H1 (cell line): ENCODE results near the gene DUOXA2. TPM values are rescaled to one million over a fixed set of nuclear protein-coding genes. Genes with fewer than 3 reads are reported as not detected.
A peak's percentile ranks its signal among the peaks of the same experiment; 100 is the strongest.

Experiments used
- CTCF ChIA-PET: fragments of 300-600 bp; sonication (Branson Sonifier 250); formaldehyde crosslinking; loops from one replicate; lab custom pipeline; 2021; ENCODE audit not compliant: partially characterized antibody; lab: Charles Lee
- POLR2A ChIA-PET: fragments of 300-600 bp; sonication (Branson Sonifier 250); formaldehyde crosslinking; loops from one replicate; lab custom pipeline; 2021; ENCODE audit warnings: inconsistent platforms; ENCODE audit not compliant: partially characterized antibody; lab: Charles Lee
- DNase-seq, 2 experiments: peaks; one replicate each; pipeline versions ENCODE4 v3.0.0 to v3.0.0-alpha.2; 2010 to 2022; ENCODE audit warnings: low spot score in 2 of 2, low read depth in 1 of 2, mixed read lengths in 1 of 2
- FAIRE-seq: peaks from 2 replicates; lab custom pipeline; 2011; peaks lifted over from hg19 to GRCh38; lab: Jason Lieb, UNC
- H2AFZ ChIP-seq: 2 replicates; pipeline ENCODE4 v1.8.1; 2012; ENCODE audit warnings: low read length, inconsistent platforms
- H2AK5ac ChIP-seq: 2 replicates; pipeline ENCODE4 v1.6.1; 2013; ENCODE audit warnings: low read depth, low read length
- H2BK120ac ChIP-seq: replicated peaks from 2 replicates; pipeline ENCODE3; 2013; ENCODE audit warnings: low read depth, low read length, inconsistent platforms
- H2BK12ac ChIP-seq: 2 replicates; pipeline ENCODE4 v1.6.1; 2013; ENCODE audit warnings: low read depth, low read length
- H2BK15ac ChIP-seq: 2 replicates; pipeline ENCODE4 v1.6.1; 2013; ENCODE audit warnings: low read length
- H2BK20ac ChIP-seq: 2 replicates; pipeline ENCODE4 v1.6.1; 2013; ENCODE audit warnings: low read length
- H2BK5ac ChIP-seq: 2 replicates; pipeline ENCODE4 v1.6.1; 2013; ENCODE audit warnings: low read depth, low read length
- H3K14ac ChIP-seq: 2 replicates; pipeline ENCODE4 v1.6.1; 2013; ENCODE audit warnings: inconsistent platforms; ENCODE audit not compliant: insufficient read length
- H3K18ac ChIP-seq: 2 replicates; pipeline ENCODE4 v1.6.1; 2013; ENCODE audit warnings: low read length; ENCODE audit errors: extremely low read depth
- H3K23ac ChIP-seq: 2 replicates; pipeline ENCODE4 v1.6.1; 2013; ENCODE audit warnings: inconsistent platforms; ENCODE audit not compliant: insufficient read length
- H3K23me2 ChIP-seq: 2 replicates; pipeline ENCODE4 v1.6.1; 2013; ENCODE audit warnings: low read depth, low read length
- H3K27ac ChIP-seq: 2 replicates; pipeline ENCODE4 v1.6.1; 2011; ENCODE audit warnings: low read depth, low read length, inconsistent platforms
- H3K27me3 ChIP-seq, 4 experiments: replicated peaks in 1 of 4; 1 replicate in 1 of 4; 2 replicates in 3 of 4; pipeline versions ENCODE4 v1.6.1 to v1.8.1; 2011 to 2013; ENCODE audit warnings: low read length in 3 of 4, mild to moderate bottlenecking in 3 of 4, inconsistent platforms in 2 of 4, mixed read lengths in 2 of 4, moderate library complexity in 1 of 4; ENCODE audit not compliant: control insufficient read depth in 3 of 4, insufficient read depth in 3 of 4; ENCODE audit errors: extremely low read depth in 1 of 4
- H3K36me3 ChIP-seq, 4 experiments: 2 replicates each; pipeline versions ENCODE4 v1.6.1 to v1.8.1; 2011 to 2013; ENCODE audit warnings: mild to moderate bottlenecking in 4 of 4, low read length in 3 of 4, moderate library complexity in 2 of 4, control low read depth in 1 of 4, inconsistent platforms in 1 of 4; ENCODE audit not compliant: insufficient read depth in 4 of 4, control insufficient read depth in 2 of 4
- H3K4ac ChIP-seq: replicated peaks from 2 replicates; pipeline ENCODE3; 2013; ENCODE audit warnings: low read length, low read depth, mixed read lengths, inconsistent platforms; ENCODE audit not compliant: insufficient read length
- H3K4me1 ChIP-seq, 4 experiments: replicated peaks in 1 of 4; 1 replicate in 1 of 4; 2 replicates in 3 of 4; pipeline versions ENCODE4 v1.6.1 to v1.8.1; 2011 to 2013; ENCODE audit warnings: low read length in 3 of 4, inconsistent platforms in 2 of 4, mixed read lengths in 1 of 4; ENCODE audit not compliant: insufficient read depth in 4 of 4, control insufficient read depth in 3 of 4
- H3K4me2 ChIP-seq, 2 experiments: 2 replicates each; pipeline versions ENCODE4 v1.6.1 to v1.8.1; 2011 to 2013; ENCODE audit warnings: low read depth in 2 of 2, low read length in 2 of 2, control low read depth in 1 of 2, inconsistent platforms in 1 of 2, mild to moderate bottlenecking in 1 of 2; ENCODE audit not compliant: insufficient read depth in 1 of 2
- H3K4me3 ChIP-seq, 4 experiments: fragments of 200-600, 300-600 bp in 1 of 4; sonication (generic), shearing (Covaris generic), sonication (Bioruptor Twin) in 1 of 4; 2 replicates each; pipeline versions ENCODE4 v1.5.1 to v1.8.1; 2011 to 2016; ENCODE audit warnings: low read length in 4 of 4, low read depth in 3 of 4, control low read depth in 2 of 4, inconsistent platforms in 2 of 4, mild to moderate bottlenecking in 2 of 4, mixed read lengths in 1 of 4, moderate library complexity in 1 of 4; ENCODE audit not compliant: insufficient read depth in 2 of 4; ENCODE audit errors: extremely low read depth in 1 of 4
- H3K56ac ChIP-seq: replicated peaks from 2 replicates; pipeline ENCODE3; 2013; ENCODE audit warnings: low read depth, mild to moderate bottlenecking, mixed read lengths, low read length, inconsistent platforms; ENCODE audit not compliant: insufficient read length
- H3K79me1 ChIP-seq: 2 replicates; pipeline ENCODE4 v1.6.1; 2013; ENCODE audit warnings: low read depth, low read length, control low read depth
- H3K79me2 ChIP-seq, 2 experiments: 2 replicates each; pipeline versions ENCODE4 v1.6.1 to v1.8.1; 2012 to 2013; ENCODE audit warnings: low read length in 2 of 2, mild to moderate bottlenecking in 2 of 2, inconsistent platforms in 1 of 2; ENCODE audit not compliant: insufficient read depth in 2 of 2, control insufficient read depth in 1 of 2
- H3K9ac ChIP-seq, 4 experiments: replicated peaks in 1 of 4; 1 replicate in 1 of 4; 2 replicates in 3 of 4; pipeline versions ENCODE4 v1.6.1 to v1.8.1; 2011 to 2013; ENCODE audit warnings: low read depth in 3 of 4, low read length in 3 of 4, control low read depth in 2 of 4, mild to moderate bottlenecking in 2 of 4, moderate library complexity in 2 of 4, inconsistent platforms in 1 of 4; ENCODE audit errors: extremely low read depth in 1 of 4
- H3K9me3 ChIP-seq, 2 experiments: 2 replicates each; pipeline versions ENCODE4 v1.6.1 to v1.8.1; 2012 to 2013; ENCODE audit warnings: mild to moderate bottlenecking in 2 of 2, moderate library complexity in 2 of 2, control low read depth in 1 of 2, inconsistent platforms in 1 of 2, low read depth in 1 of 2, low read length in 1 of 2, mixed read lengths in 1 of 2; ENCODE audit not compliant: insufficient read depth in 2 of 2
- H4K20me1 ChIP-seq, 2 experiments: replicated peaks in 1 of 2; 2 replicates each; pipeline versions ENCODE3 to v1.8.1; 2011 to 2013; ENCODE audit warnings: inconsistent platforms in 2 of 2, low read length in 2 of 2, mild to moderate bottlenecking in 1 of 2; ENCODE audit not compliant: insufficient read depth in 2 of 2, control insufficient read depth in 1 of 2
- H4K5ac ChIP-seq: 2 replicates; pipeline ENCODE4 v1.6.1; 2013; ENCODE audit warnings: low read length, low read depth, mixed read lengths, inconsistent platforms; ENCODE audit not compliant: insufficient read length
- H4K8ac ChIP-seq: 2 replicates; pipeline ENCODE4 v1.8.0; 2013; ENCODE audit warnings: mild to moderate bottlenecking, moderate library complexity, low read length, inconsistent platforms; ENCODE audit not compliant: insufficient read depth; ENCODE audit errors: extremely low read depth
- H4K91ac ChIP-seq: replicated peaks from 2 replicates; pipeline ENCODE3; 2013; ENCODE audit warnings: low read length, mixed read lengths, inconsistent platforms; ENCODE audit not compliant: insufficient read length
- ATF3 ChIP-seq: IDR thresholded peaks from 2 replicates; pipeline ENCODE4 v1.6.1; 2011; ENCODE audit warnings: low read depth, mild to moderate bottlenecking, low read length; ENCODE audit not compliant: insufficient read depth
- BRCA1 ChIP-seq: IDR thresholded peaks from 2 replicates; pipeline ENCODE4 v1.6.1; 2012; ENCODE audit warnings: low read depth, low read length, improper control_type of control experiment
- CREB1 ChIP-seq: IDR thresholded peaks from 2 replicates; pipeline ENCODE4 v1.6.1; 2012; ENCODE audit warnings: inconsistent platforms
- E2F6 ChIP-seq: IDR thresholded peaks from 2 replicates; pipeline ENCODE4 v1.6.1; 2012; ENCODE audit warnings: inconsistent platforms
- EGR1 ChIP-seq: IDR thresholded peaks from 2 replicates; pipeline ENCODE4 v1.6.1; 2011; ENCODE audit warnings: low read depth, low read length, borderline replicate concordance
- EP300 ChIP-seq, 2 experiments: IDR thresholded peaks; 1 replicate in 1 of 2; 2 replicates in 1 of 2; pipeline ENCODE4 v1.6.1; 2011 to 2012; ENCODE audit warnings: low read depth in 2 of 2, low read length in 2 of 2, mild to moderate bottlenecking in 2 of 2, borderline replicate concordance in 1 of 2, inconsistent platforms in 1 of 2, moderate library complexity in 1 of 2
- RFX5 ChIP-seq: IDR thresholded peaks from 2 replicates; pipeline ENCODE4 v1.6.1; 2011; ENCODE audit warnings: low read depth, low read length, improper control_type of control experiment, borderline replicate concordance
- WGBS, 2 experiments: shearing (Covaris generic) in 1 of 2; methylation state at CpG; one replicate each; pipeline versions ENCODE4 v1.1.6 to v1.1.7; 2013 to 2015; ENCODE audit warnings: low lambda C conversion rate in 2 of 2, mixed read lengths in 2 of 2, inconsistent platforms in 1 of 2, low coverage in 1 of 2, missing lambda C conversion rate in 1 of 2; ENCODE audit not compliant: insufficient replicate concordance in 2 of 2, insufficient coverage in 1 of 2, insufficient read length in 1 of 2; ENCODE audit errors: extremely low coverage in 1 of 2, missing lambda C conversion rate in 1 of 2; 5-methylcytosine and 5-hydroxymethylcytosine counted together
- polyA plus RNA-seq, 7 experiments: library from polyadenylated mRNA; depleted of rRNA in 3 of 7; stranded (reverse) in 5 of 7; unstranded in 2 of 7; fragments of >200 nt in 5 of 7; fragments of 200-250 nt in 2 of 7; gene quantifications; 1 replicate in 5 of 7; 2 replicates in 1 of 7; 4 replicates in 1 of 7; pipeline versions ENCODE4 v1.2.1 to v1.2.3, GENCODE V29; 2011 to 2013; ENCODE audit warnings: missing spikeins in 2 of 7, mixed read lengths in 2 of 7
- total RNA-seq: library from RNA; stranded (reverse); fragmentation: NEBNext Ultra II Directional; extraction: Animal tissue kit (Norgen Biotek cat#: 25700); gene quantifications from 2 replicates; pipeline ENCODE4 v1.2.1, GENCODE V29; 2021

Gene DUOXA2
- total and polyA plus RNA-seq, 2 of the 8 experiments (the other 6 are each of a cell fraction or from before 2014, with no cell fraction given) = 0.05 TPM; not detected in 1

- H3K14ac ChIP-seq = no peak overlapping the region
- H3K56ac ChIP-seq = no peak overlapping the region
- H2AFZ ChIP-seq = no peak overlapping the region
- 0 out of 2 replicates have a peak overlapping the region, but pooled peaks have one; percentile 43 for H3K18ac ChIP-seq
- H3K79me1 ChIP-seq = no peaks in the 10 kb centered on the region
- DNase-seq (no peak), FAIRE-seq (no peak)
- H3K23me2 ChIP-seq = no peaks in the 10 kb centered on the region; the same call in 1 of the 2 replicates
- no peak overlapping the region for H4K5ac ChIP-seq
- H3K4me2 ChIP-seq = peak overlapping the region; percentile 32 to 61; a peak in 3 of 4 replicates
- H3K36me3 ChIP-seq = no peaks in the 10 kb centered on the region
- ChIA-PET POLR2A (interaction anchor here (1.1 kb wide), 1 partner anchor 21 kb away, joined by 3 read pairs; no protein-coding TSS in a partner anchor), CTCF (interaction anchor here (0.6 to 1.1 kb wide), 4 partner anchors 9 to 128 kb away, joined by 3 read pairs; no protein-coding TSS in a partner anchor)
- H3K23ac ChIP-seq = no peak overlapping the region
- H2BK5ac ChIP-seq = peak overlapping the region; percentile 41; the same call in 1 of the 2 replicates
- no peak overlapping the region for H3K9ac ChIP-seq
- H2BK120ac ChIP-seq = no peak overlapping the region
- H2BK15ac ChIP-seq = 0 out of 2 replicates have a peak overlapping the region, but pooled peaks have one; percentile 72
- no peaks in the 10 kb centered on the region for H3K9me3 ChIP-seq
- no peaks in the 10 kb centered on the region for H3K79me2 ChIP-seq
- TF ChIP-seq BRCA1 = no peak
- no peak for TF ChIP-seq ATF3
- no peak for TF ChIP-seq RFX5
- TF ChIP-seq EGR1 = no peak
- TF ChIP-seq CREB1 = no peak
- no peak for TF ChIP-seq E2F6
- TF ChIP-seq EP300 (IDR thresholded peaks at IDR 0.05; ENCODE audit: borderline replicate concordance in 1 of 2, low read depth in 2 of 2, low read length in 2 of 2) = no peak
- peaks cover 0 to 5% (median 4%) of the 10 kb centered on the region in 4 experiments; a peak in 1 of 7 replicates for H3K27me3 ChIP-seq
- H2BK12ac ChIP-seq = peak overlapping the region; percentile 23; the same call in 1 of the 2 replicates
- no peak overlapping the region for H4K8ac ChIP-seq
- peaks cover 0 to 11% (median 8%) of the 10 kb centered on the region in 4 experiments; a peak in 5 of 7 replicates for H3K4me1 ChIP-seq
- no peak overlapping the region for H3K4me3 ChIP-seq
- H3K27ac ChIP-seq = no peak overlapping the region
- 0 out of 2 replicates have a peak overlapping the region, but pooled peaks have one; percentile 79 for H2AK5ac ChIP-seq
- 0 out of 2 replicates have a peak overlapping the region, but pooled peaks have one; percentile 13 for H2BK20ac ChIP-seq
- H4K20me1 ChIP-seq = no peaks in the 10 kb centered on the region
- 67% methylated on average over 7 of the region's 7 CpGs; no CpG with 5 or more reads in 1 of the 2 experiments for WGBS, 2 experiments
- H3K4ac ChIP-seq = no peak overlapping the region
- H4K91ac ChIP-seq = peak overlapping the region; percentile 68
These were observed 13.1 kb upstream of the DUOXA2 start for GRCh38 chr15:45100884-45101625.
